ENCODE measurements around the gene AGAP2. TPM values are rescaled to one million over a fixed set of nuclear protein-coding genes. Genes with fewer than 3 reads are reported as not detected.

AGAP2 gene
- total and polyA plus RNA-seq, 2 of the 13 experiments (the other 11 are each of a cell fraction or from before 2014, with no cell fraction given): 0.38 to 0.45 TPM

DNA sequence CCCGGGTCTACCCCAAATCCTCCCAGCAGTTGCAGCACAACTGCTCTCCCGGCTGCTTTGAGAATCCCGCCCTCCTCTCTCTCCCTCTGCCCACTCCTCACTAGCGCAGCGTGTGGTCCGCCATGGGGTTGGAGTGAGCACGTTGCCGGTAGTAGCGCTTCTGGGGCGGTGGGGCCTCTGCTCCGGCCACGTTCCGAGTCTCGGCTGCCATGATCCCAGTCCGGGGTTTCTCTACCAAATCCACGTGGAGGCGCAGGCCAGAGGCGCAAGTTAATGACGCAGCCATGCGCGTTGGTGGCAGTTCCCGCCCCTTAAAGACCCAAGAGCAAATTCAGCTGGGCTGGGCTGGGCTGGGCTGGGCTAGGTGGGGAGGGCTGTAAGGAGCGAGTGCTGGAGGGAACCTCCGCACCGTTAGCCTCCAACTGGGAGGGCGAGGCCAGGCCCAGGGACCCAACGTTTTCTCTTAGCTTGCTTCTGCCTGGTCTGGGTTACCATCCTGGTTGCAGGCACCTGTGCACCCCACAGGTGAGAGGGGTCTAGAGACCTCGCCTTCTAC is 33.4 kb upstream of the AGAP2 start, which contains the start of gene METTL1 (continued):
- TF ChIP-seq, protein P1, sequence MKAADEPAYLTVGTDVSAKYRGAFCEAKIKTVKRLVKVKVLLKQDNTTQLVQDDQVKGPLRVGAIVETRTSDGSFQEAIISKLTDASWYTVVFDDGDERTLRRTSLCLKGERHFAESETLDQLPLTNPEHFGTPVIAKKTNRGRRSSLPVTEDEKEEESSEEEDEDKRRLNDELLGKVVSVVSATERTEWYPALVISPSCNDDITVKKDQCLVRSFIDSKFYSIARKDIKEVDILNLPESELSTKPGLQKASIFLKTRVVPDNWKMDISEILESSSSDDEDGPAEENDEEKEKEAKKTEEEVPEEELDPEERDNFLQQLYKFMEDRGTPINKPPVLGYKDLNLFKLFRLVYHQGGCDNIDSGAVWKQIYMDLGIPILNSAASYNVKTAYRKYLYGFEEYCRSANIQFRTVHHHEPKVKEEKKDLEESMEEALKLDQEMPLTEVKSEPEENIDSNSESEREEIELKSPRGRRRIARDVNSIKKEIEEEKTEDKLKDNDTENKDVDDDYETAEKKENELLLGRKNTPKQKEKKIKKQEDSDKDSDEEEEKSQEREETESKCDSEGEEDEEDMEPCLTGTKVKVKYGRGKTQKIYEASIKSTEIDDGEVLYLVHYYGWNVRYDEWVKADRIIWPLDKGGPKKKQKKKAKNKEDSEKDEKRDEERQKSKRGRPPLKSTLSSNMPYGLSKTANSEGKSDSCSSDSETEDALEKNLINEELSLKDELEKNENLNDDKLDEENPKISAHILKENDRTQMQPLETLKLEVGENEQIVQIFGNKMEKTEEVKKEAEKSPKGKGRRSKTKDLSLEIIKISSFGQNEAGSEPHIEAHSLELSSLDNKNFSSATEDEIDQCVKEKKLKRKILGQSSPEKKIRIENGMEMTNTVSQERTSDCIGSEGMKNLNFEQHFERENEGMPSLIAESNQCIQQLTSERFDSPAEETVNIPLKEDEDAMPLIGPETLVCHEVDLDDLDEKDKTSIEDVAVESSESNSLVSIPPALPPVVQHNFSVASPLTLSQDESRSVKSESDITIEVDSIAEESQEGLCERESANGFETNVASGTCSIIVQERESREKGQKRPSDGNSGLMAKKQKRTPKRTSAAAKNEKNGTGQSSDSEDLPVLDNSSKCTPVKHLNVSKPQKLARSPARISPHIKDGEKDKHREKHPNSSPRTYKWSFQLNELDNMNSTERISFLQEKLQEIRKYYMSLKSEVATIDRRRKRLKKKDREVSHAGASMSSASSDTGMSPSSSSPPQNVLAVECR (CRISPR knock-in tag; IDR thresholded peaks at IDR 0.05; ENCODE audit: borderline replicate concordance): peak; percentile 100
- TF ChIP-seq AHR (CRISPR knock-in tag; IDR thresholded peaks at IDR 0.05) (peak; percentile 97), TBX2 (CRISPR knock-in tag; IDR thresholded peaks at IDR 0.05; ENCODE audit: borderline replicate concordance) (peak; percentile 58; the same call in 1 of the 2 replicates), CCDC6 (CRISPR knock-in tag; IDR thresholded peaks at IDR 0.05) (peak; percentile 75), ZEB1 (IDR thresholded peaks at IDR 0.05; ENCODE audit: insufficient replicate concordance, low read depth) (peak; percentile 13), ZNF10 (CRISPR knock-in tag; IDR thresholded peaks at IDR 0.05; ENCODE audit: borderline replicate concordance, low read depth) (no peak), HNRNPUL1 (IDR thresholded peaks at IDR 0.05; ENCODE audit: low read depth, low read length) (no peak), ZNF782 (CRISPR knock-in tag; IDR thresholded peaks at IDR 0.05; ENCODE audit: borderline replicate concordance) (peak; percentile 97), FOSL2 (CRISPR knock-in tag; IDR thresholded peaks at IDR 0.05) (no peak; the same call in 1 of the 2 replicates), ZNF354B (CRISPR knock-in tag; IDR thresholded peaks at IDR 0.05) (0 out of 2 replicates have a peak, but pooled peaks have one; percentile 59), ZNF570 (CRISPR knock-in tag; IDR thresholded peaks at IDR 0.05; ENCODE audit: borderline replicate concordance) (no peak), ZNF790 (CRISPR knock-in tag; IDR thresholded peaks at IDR 0.05; ENCODE audit: borderline replicate concordance) (peak; percentile 62; the same call in 1 of the 2 replicates), ATF1 (CRISPR knock-in tag; IDR thresholded peaks at IDR 0.05) (peak; percentile 99), SIN3B (IDR thresholded peaks at IDR 0.05; ENCODE audit: low read length) (peak; percentile 84)
- TF ChIP-seq, protein P2, sequence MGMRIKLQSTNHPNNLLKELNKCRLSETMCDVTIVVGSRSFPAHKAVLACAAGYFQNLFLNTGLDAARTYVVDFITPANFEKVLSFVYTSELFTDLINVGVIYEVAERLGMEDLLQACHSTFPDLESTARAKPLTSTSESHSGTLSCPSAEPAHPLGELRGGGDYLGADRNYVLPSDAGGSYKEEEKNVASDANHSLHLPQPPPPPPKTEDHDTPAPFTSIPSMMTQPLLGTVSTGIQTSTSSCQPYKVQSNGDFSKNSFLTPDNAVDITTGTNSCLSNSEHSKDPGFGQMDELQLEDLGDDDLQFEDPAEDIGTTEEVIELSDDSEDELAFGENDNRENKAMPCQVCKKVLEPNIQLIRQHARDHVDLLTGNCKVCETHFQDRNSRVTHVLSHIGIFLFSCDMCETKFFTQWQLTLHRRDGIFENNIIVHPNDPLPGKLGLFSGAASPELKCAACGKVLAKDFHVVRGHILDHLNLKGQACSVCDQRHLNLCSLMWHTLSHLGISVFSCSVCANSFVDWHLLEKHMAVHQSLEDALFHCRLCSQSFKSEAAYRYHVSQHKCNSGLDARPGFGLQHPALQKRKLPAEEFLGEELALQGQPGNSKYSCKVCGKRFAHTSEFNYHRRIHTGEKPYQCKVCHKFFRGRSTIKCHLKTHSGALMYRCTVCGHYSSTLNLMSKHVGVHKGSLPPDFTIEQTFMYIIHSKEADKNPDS (CRISPR knock-in tag; IDR thresholded peaks at IDR 0.05): 0 out of 2 replicates have a peak, but pooled peaks have one; percentile 77
- TF ChIP-seq, protein P3, sequence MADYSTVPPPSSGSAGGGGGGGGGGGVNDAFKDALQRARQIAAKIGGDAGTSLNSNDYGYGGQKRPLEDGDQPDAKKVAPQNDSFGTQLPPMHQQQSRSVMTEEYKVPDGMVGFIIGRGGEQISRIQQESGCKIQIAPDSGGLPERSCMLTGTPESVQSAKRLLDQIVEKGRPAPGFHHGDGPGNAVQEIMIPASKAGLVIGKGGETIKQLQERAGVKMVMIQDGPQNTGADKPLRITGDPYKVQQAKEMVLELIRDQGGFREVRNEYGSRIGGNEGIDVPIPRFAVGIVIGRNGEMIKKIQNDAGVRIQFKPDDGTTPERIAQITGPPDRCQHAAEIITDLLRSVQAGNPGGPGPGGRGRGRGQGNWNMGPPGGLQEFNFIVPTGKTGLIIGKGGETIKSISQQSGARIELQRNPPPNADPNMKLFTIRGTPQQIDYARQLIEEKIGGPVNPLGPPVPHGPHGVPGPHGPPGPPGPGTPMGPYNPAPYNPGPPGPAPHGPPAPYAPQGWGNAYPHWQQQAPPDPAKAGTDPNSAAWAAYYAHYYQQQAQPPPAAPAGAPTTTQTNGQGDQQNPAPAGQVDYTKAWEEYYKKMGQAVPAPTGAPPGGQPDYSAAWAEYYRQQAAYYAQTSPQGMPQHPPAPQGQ (CRISPR knock-in tag; IDR thresholded peaks at IDR 0.05; ENCODE audit: borderline replicate concordance): peak; percentile 53; the same call in 1 of the 2 replicates
- TF ChIP-seq, protein P4, sequence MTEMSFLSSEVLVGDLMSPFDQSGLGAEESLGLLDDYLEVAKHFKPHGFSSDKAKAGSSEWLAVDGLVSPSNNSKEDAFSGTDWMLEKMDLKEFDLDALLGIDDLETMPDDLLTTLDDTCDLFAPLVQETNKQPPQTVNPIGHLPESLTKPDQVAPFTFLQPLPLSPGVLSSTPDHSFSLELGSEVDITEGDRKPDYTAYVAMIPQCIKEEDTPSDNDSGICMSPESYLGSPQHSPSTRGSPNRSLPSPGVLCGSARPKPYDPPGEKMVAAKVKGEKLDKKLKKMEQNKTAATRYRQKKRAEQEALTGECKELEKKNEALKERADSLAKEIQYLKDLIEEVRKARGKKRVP (CRISPR knock-in tag; IDR thresholded peaks at IDR 0.05): peak in 1 of 2 experiments; percentile 72; a peak in 2 of 4 replicates
- TF ChIP-seq, protein P5, sequence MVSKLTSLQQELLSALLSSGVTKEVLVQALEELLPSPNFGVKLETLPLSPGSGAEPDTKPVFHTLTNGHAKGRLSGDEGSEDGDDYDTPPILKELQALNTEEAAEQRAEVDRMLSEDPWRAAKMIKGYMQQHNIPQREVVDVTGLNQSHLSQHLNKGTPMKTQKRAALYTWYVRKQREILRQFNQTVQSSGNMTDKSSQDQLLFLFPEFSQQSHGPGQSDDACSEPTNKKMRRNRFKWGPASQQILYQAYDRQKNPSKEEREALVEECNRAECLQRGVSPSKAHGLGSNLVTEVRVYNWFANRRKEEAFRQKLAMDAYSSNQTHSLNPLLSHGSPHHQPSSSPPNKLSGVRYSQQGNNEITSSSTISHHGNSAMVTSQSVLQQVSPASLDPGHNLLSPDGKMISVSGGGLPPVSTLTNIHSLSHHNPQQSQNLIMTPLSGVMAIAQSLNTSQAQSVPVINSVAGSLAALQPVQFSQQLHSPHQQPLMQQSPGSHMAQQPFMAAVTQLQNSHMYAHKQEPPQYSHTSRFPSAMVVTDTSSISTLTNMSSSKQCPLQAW (CRISPR knock-in tag; IDR thresholded peaks at IDR 0.05): peak; percentile 94
